HepG2 (cell line): Measurements from ENCODE around the gene NLRC5. TPM values are rescaled to one million over a fixed set of nuclear protein-coding genes. Genes with fewer than 3 reads are reported as not detected.

Experiments used
- ATAC-seq: fragments of 200-7000 bp; cut with Tn5 transposase; 3 replicates; pipeline ENCODE4 v1.9.1; 2020; ENCODE audit warnings: mild to moderate bottlenecking, moderate library complexity
- BruUV-seq: library from RNA; stranded (reverse); fragments of 400-500 nt; replicated peaks from 2 replicates; lab custom pipeline; 2021; lab: Mats Ljungman, UMichigan
- CTCF ChIA-PET: fragments of 300-600 bp; formaldehyde crosslinking; extraction: SDS; loops from one replicate; lab custom pipeline; 2021; ENCODE audit warnings: low total read pairs, inconsistent platforms, low intra/inter-chr PET ratio; lab: Yijun Ruan, JAX
- POLR2A ChIA-PET: fragments of 350-600 bp; sonication (Branson Sonifier 250); formaldehyde crosslinking; loops from one replicate; lab custom pipeline; 2020; ENCODE audit warnings: antibody characterized with exemption, inconsistent platforms; lab: Yijun Ruan, JAX
- DNase-seq: peaks from one replicate; pipeline ENCODE4 v3.0.0-alpha.2; 2015; ENCODE audit warnings: low spot score
- FAIRE-seq: peaks from 3 replicates; lab custom pipeline; 2011; peaks lifted over from hg19 to GRCh38; lab: Jason Lieb, UNC
- H2AFZ ChIP-seq: one replicate; pipeline ENCODE4 v1.6.1; 2011; ENCODE audit warnings: low read length, inconsistent platforms
- H3K27ac ChIP-seq: fragments of 300-600 bp; 3 replicates; pipeline ENCODE4 v1.8.0; 2011; ENCODE audit warnings: mixed run types, mild to moderate bottlenecking, mixed read lengths, low read length, inconsistent platforms; ENCODE audit not compliant: insufficient read depth; ENCODE audit errors: extremely low read length
- H3K27me3 ChIP-seq, 2 experiments: fragments of 200-600 bp in 1 of 2; 2 replicates in 1 of 2; 3 replicates in 1 of 2; pipeline versions ENCODE4 v1.6.0 to v1.8.0; 2011; ENCODE audit warnings: low read length in 2 of 2, mild to moderate bottlenecking in 2 of 2, moderate library complexity in 2 of 2, inconsistent platforms in 1 of 2; ENCODE audit not compliant: insufficient read depth in 2 of 2, control insufficient read depth in 1 of 2
- H3K36me3 ChIP-seq, 2 experiments: fragments of 200-600 bp in 1 of 2; replicated peaks in 1 of 2; 2 replicates in 1 of 2; 3 replicates in 1 of 2; pipeline versions ENCODE4 v1.5.1 to v1.8.0; 2011; ENCODE audit warnings: low read length in 2 of 2, inconsistent platforms in 1 of 2; ENCODE audit not compliant: insufficient read depth in 2 of 2, control insufficient read depth in 1 of 2
- H3K4me1 ChIP-seq: 2 replicates; pipeline ENCODE4 v1.5.1; 2012; ENCODE audit warnings: low read length, inconsistent platforms; ENCODE audit not compliant: insufficient read depth
- H3K4me2 ChIP-seq: 2 replicates; pipeline ENCODE4 v1.6.0; 2011; ENCODE audit warnings: low read depth, low read length, inconsistent platforms
- H3K4me3 ChIP-seq, 3 experiments: fragments of 200-600 bp in 1 of 3; sonication (generic), shearing (Covaris generic) in 1 of 3; replicated peaks in 1 of 3; 2 replicates each; pipeline ENCODE4 v1.5.1; 2011 to 2016; ENCODE audit warnings: low read length in 3 of 3, inconsistent platforms in 2 of 3, low read depth in 2 of 3, mild to moderate bottlenecking in 2 of 3, control low read depth in 1 of 3, mixed read lengths in 1 of 3; ENCODE audit not compliant: insufficient read depth in 1 of 3
- H3K79me2 ChIP-seq: one replicate; pipeline ENCODE4 v1.6.1; 2011; ENCODE audit warnings: low read length, inconsistent platforms; ENCODE audit not compliant: insufficient read depth
- H3K9ac ChIP-seq: 2 replicates; pipeline ENCODE4 v1.6.0; 2011; ENCODE audit warnings: mild to moderate bottlenecking, low read depth, low read length, inconsistent platforms; ENCODE audit not compliant: insufficient read depth
- H3K9me3 ChIP-seq: 2 replicates; pipeline ENCODE4 v1.5.1; 2012; ENCODE audit warnings: mild to moderate bottlenecking, low read length
- H4K20me1 ChIP-seq: 2 replicates; pipeline ENCODE4 v1.6.0; 2011; ENCODE audit warnings: inconsistent platforms, mild to moderate bottlenecking, low read length, moderate library complexity; ENCODE audit not compliant: insufficient read depth
- BORCS8-MEF2B ChIP-seq: sonication (generic); formaldehyde crosslinking; IDR thresholded peaks from 2 replicates; pipeline ENCODE4 v1.8.0; 2022; ENCODE audit warnings: mild to moderate bottlenecking, missing genetic modification reagents
- ELF1 ChIP-seq: sonication (generic); formaldehyde crosslinking; IDR thresholded peaks from 2 replicates; pipeline ENCODE4 v1.4.0; 2020; ENCODE audit warnings: missing genetic modification reagents
- HNF4G ChIP-seq, 2 experiments: sonication (generic) in 1 of 2; formaldehyde crosslinking in 1 of 2; IDR thresholded peaks; 2 replicates each; pipeline versions ENCODE4 v1.4.0 to v1.6.1; 2011 to 2020; ENCODE audit warnings: borderline replicate concordance in 2 of 2, low read depth in 2 of 2, mild to moderate bottlenecking in 2 of 2, low read length in 1 of 2, missing genetic modification reagents in 1 of 2, moderate library complexity in 1 of 2
- HOXA3 ChIP-seq: sonication (generic); formaldehyde crosslinking; IDR thresholded peaks from 2 replicates; pipeline ENCODE4 v1.5.0; 2020; ENCODE audit warnings: missing genetic modification reagents
- MAFK ChIP-seq, 2 experiments: IDR thresholded peaks in 1 of 2; conservative IDR thresholded peaks in 1 of 2; 2 replicates each; pipeline ENCODE4 v1.6.1; 2011; ENCODE audit warnings: improper control_type of control experiment in 2 of 2, low read length in 2 of 2
- MED13 ChIP-seq: sonication (generic); formaldehyde crosslinking; IDR thresholded peaks from 2 replicates; pipeline ENCODE4 v1.5.0; 2020; ENCODE audit warnings: missing genetic modification reagents
- MXI1 ChIP-seq: IDR thresholded peaks from 3 replicates; pipeline ENCODE4 v1.6.1; 2012; ENCODE audit warnings: low read depth, low read length, inconsistent platforms, borderline replicate concordance
- REL ChIP-seq: sonication (generic); formaldehyde crosslinking; conservative IDR thresholded peaks from 2 replicates; pipeline ENCODE4 v1.8.0; 2022; ENCODE audit warnings: mild to moderate bottlenecking, missing genetic modification reagents, moderate library complexity
- RFX5 ChIP-seq: IDR thresholded peaks from 2 replicates; pipeline ENCODE4 v1.6.1; 2011; ENCODE audit warnings: low read depth, low read length, improper control_type of control experiment
- SIX4 ChIP-seq: sonication (generic); formaldehyde crosslinking; IDR thresholded peaks from 2 replicates; pipeline ENCODE4 v1.4.0; 2020; ENCODE audit warnings: missing genetic modification reagents
- SMAD3 ChIP-seq: sonication (generic); formaldehyde crosslinking; IDR thresholded peaks from 2 replicates; pipeline ENCODE4 v1.4.0; 2020; ENCODE audit warnings: missing genetic modification reagents
- TAF15 ChIP-seq: fragments of 200-400 bp; formaldehyde crosslinking; IDR thresholded peaks from one replicate; pipeline ENCODE4 v1.6.1; 2018; ENCODE audit warnings: mild to moderate bottlenecking, low read depth, low read length; ENCODE audit not compliant: poor library complexity, severe bottlenecking
- ZNF33A ChIP-seq: sonication (generic); formaldehyde crosslinking; IDR thresholded peaks from 2 replicates; pipeline ENCODE4 v1.5.1; 2020; ENCODE audit warnings: missing genetic modification reagents, mild to moderate bottlenecking, moderate library complexity, borderline replicate concordance
- ZNF703 ChIP-seq: sonication (generic); formaldehyde crosslinking; IDR thresholded peaks from 2 replicates; pipeline ENCODE4 v1.5.1; 2020; ENCODE audit warnings: missing genetic modification reagents, mild to moderate bottlenecking, moderate library complexity, borderline replicate concordance
- ZNF792 ChIP-seq: IDR thresholded peaks from 2 replicates; pipeline ENCODE4 v1.6.1; 2016
- ZSCAN12 ChIP-seq: sonication (generic); formaldehyde crosslinking; IDR thresholded peaks from 2 replicates; pipeline ENCODE4 v1.9.0; 2021; ENCODE audit warnings: mild to moderate bottlenecking, missing genetic modification reagents
- WGBS: methylation state at CpG from one replicate; pipeline ENCODE4 v1.1.6; 2017; ENCODE audit warnings: low lambda C conversion rate; 5-methylcytosine and 5-hydroxymethylcytosine counted together
- in situ Hi-C: cut with HindIII; loops from 2 replicates; pipeline ENCODE4 v1.10.0; 2017; ENCODE audit warnings: low pct_unique_long_range_greater_than_20kb; ENCODE audit not compliant: extremely low pct_ligation_motif_present
- intact Hi-C: fragments of 100-400 bp; cut with micrococcal nuclease; formaldehyde crosslinking; loops from one replicate; pipeline ENCODE4 v1.10.0; 2022; ENCODE audit not compliant: unreplicated experiment
- polyA plus RNA-seq, 8 experiments: library from polyadenylated mRNA; depleted of rRNA in 3 of 8; stranded (reverse) in 7 of 8; unstranded in 1 of 8; fragments of >200 nt; fragmentation: Illumina TruSeq in 4 of 8; extraction: Trizol in 4 of 8; gene quantifications; 2 replicates each; pipeline versions ENCODE4 v1.2.1 to v1.2.3, GENCODE V29; 2011 to 2016; ENCODE audit warnings: low read depth in 4 of 8, missing spikeins in 1 of 8, mixed read lengths in 1 of 8; ENCODE audit not compliant: insufficient read depth in 1 of 8
- total RNA-seq, 5 experiments: library from RNA; depleted of rRNA; stranded (reverse); fragments of >200 nt; fragmentation: Illumina TruSeq; extraction: Trizol; gene quantifications; 2 replicates each; pipeline ENCODE4 v1.2.3, GENCODE V29; 2016; ENCODE audit warnings: low read depth in 1 of 5
- TF ChIP-seq, protein P1 (sequence below): sonication (generic); formaldehyde crosslinking; IDR thresholded peaks from 2 replicates; pipeline ENCODE4 v1.4.0; 2020; ENCODE audit warnings: missing genetic modification reagents
- TF ChIP-seq, protein P2 (sequence below): sonication (generic); formaldehyde crosslinking; IDR thresholded peaks from 2 replicates; pipeline ENCODE4 v1.4.0; 2020; ENCODE audit warnings: missing genetic modification reagents

NLRC5 gene
- total and polyA plus RNA-seq, 2 of the 13 experiments (the other 11 are each of a cell fraction or from before 2014, with no cell fraction given), result 6.3 to 12.7 TPM

DNA sequence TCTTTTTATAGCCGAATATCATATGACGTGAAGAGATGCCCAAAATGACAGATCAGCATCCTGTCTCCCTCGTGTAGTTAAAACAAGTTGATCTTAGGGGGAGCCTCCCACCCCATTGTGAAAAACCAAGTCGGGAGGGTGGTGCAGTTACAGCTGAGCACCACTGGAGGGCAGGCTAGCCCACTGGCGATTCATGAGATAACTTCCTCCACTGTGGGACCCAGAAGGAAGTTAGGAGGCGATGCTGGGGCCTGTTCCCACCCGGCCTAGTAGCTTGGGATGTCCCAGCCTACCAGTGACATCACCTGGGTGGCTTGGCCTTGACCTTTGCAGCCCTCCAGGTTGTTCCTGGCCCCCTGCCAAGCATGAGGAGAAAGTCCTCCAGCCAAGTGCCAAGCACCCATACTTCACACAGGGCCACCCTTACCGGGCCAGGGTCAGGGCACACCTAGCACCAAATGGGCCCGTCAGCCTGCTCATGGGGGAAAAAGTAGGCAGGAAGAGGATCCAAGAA lies 95.0 kb downstream of the NLRC5 start:
- peak; percentile 98 for FAIRE-seq
- no peak overlapping the region for H3K4me3 ChIP-seq
- no TSS peak for BruUV-seq
- no peaks in the 10 kb centered on the region for H4K20me1 ChIP-seq
- 1% methylated on average over 7 of the region's 9 CpGs for WGBS
- peak; percentile 70 for ATAC-seq
- H3K9ac ChIP-seq, result no peak overlapping the region
- peak overlapping the region; percentile 21 for H3K4me2 ChIP-seq
- intact Hi-C loops (loop anchor here (2.0 to 10.0 kb wide), 4 partner anchors 84 to 330 kb away; partner anchors contain the start of gene PLLP), in situ Hi-C loops (loop anchor here (10.0 kb wide), 1 partner anchor 210 kb away; no protein-coding TSS in a partner anchor)
- ChIA-PET POLR2A (interaction anchor here (1.2 kb wide), 1 partner anchor 161 kb away, joined by 3 read pairs; the partner anchor contains the start of gene ARL2BP), CTCF (interaction anchor here (0.8 to 1.7 kb wide), 6 partner anchors 84 to 338 kb away, joined by 3 to 16 read pairs (median 4); no protein-coding TSS in a partner anchor)
- peaks cover 15% of the 10 kb centered on the region for H3K4me1 ChIP-seq
- H3K79me2 ChIP-seq, result no peaks in the 10 kb centered on the region
- H3K27ac ChIP-seq, result no peak overlapping the region
- DNase-seq, result peak; percentile 54
- H2AFZ ChIP-seq, result no peak overlapping the region
- H3K9me3 ChIP-seq, result no peaks in the 10 kb centered on the region
- no peaks in the 10 kb centered on the region for H3K36me3 ChIP-seq
- H3K27me3 ChIP-seq, result peaks cover 2 to 23% of the 10 kb centered on the region in 2 experiments; a peak in 4 of 5 replicates
- TF ChIP-seq MXI1 (no peak), HNF4G (IDR thresholded peaks at IDR 0.05; ENCODE audit: borderline replicate concordance, low read depth, low read length) (no peak), HNF4G (CRISPR knock-in tag; IDR thresholded peaks at IDR 0.05; ENCODE audit: borderline replicate concordance, low read depth) (no peak), REL (CRISPR knock-in tag) (no peak), SIX4 (CRISPR knock-in tag) (no peak), HOXA3 (CRISPR knock-in tag) (no peak), TAF15 (no peak), BORCS8-MEF2B (CRISPR knock-in tag) (peak; percentile 47; the same call in 1 of the 2 replicates), ZNF703 (CRISPR knock-in tag) (no peak), SMAD3 (CRISPR knock-in tag) (peak; percentile 57; the same call in 1 of the 2 replicates), ZNF33A (CRISPR knock-in tag) (no peak), ELF1 (CRISPR knock-in tag) (0 out of 2 replicates have a peak, but pooled peaks have one; percentile 32), ZSCAN12 (no peak), RFX5 (no peak), MED13 (CRISPR knock-in tag) (no peak), MAFK (conservative IDR thresholded peaks at IDR 0.05 in 1 of 2, IDR thresholded peaks at IDR 0.05 in 1 of 2; ENCODE audit: low read length in 2 of 2) (0 out of 4 replicates have a peak, but pooled peaks of 1 of the 2 experiments have one; percentile 4), ZNF792 (CRISPR knock-in tag) (peak; percentile 66; the same call in 1 of the 2 replicates)
- TF ChIP-seq, protein P1, sequence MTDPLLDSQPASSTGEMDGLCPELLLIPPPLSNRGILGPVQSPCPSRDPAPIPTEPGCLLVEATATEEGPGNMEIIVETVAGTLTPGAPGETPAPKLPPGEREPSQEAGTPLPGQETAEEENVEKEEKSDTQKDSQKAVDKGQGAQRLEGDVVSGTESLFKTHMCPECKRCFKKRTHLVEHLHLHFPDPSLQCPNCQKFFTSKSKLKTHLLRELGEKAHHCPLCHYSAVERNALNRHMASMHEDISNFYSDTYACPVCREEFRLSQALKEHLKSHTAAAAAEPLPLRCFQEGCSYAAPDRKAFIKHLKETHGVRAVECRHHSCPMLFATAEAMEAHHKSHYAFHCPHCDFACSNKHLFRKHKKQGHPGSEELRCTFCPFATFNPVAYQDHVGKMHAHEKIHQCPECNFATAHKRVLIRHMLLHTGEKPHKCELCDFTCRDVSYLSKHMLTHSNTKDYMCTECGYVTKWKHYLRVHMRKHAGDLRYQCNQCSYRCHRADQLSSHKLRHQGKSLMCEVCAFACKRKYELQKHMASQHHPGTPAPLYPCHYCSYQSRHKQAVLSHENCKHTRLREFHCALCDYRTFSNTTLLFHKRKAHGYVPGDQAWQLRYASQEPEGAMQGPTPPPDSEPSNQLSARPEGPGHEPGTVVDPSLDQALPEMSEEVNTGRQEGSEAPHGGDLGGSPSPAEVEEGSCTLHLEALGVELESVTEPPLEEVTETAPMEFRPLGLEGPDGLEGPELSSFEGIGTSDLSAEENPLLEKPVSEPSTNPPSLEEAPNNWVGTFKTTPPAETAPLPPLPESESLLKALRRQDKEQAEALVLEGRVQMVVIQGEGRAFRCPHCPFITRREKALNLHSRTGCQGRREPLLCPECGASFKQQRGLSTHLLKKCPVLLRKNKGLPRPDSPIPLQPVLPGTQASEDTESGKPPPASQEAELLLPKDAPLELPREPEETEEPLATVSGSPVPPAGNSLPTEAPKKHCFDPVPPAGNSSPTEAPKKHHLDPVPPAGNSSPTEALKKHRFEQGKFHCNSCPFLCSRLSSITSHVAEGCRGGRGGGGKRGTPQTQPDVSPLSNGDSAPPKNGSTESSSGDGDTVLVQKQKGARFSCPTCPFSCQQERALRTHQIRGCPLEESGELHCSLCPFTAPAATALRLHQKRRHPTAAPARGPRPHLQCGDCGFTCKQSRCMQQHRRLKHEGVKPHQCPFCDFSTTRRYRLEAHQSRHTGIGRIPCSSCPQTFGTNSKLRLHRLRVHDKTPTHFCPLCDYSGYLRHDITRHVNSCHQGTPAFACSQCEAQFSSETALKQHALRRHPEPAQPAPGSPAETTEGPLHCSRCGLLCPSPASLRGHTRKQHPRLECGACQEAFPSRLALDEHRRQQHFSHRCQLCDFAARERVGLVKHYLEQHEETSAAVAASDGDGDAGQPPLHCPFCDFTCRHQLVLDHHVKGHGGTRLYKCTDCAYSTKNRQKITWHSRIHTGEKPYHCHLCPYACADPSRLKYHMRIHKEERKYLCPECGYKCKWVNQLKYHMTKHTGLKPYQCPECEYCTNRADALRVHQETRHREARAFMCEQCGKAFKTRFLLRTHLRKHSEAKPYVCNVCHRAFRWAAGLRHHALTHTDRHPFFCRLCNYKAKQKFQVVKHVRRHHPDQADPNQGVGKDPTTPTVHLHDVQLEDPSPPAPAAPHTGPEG (CRISPR knock-in tag), result peak; percentile 98
- TF ChIP-seq, protein P2, sequence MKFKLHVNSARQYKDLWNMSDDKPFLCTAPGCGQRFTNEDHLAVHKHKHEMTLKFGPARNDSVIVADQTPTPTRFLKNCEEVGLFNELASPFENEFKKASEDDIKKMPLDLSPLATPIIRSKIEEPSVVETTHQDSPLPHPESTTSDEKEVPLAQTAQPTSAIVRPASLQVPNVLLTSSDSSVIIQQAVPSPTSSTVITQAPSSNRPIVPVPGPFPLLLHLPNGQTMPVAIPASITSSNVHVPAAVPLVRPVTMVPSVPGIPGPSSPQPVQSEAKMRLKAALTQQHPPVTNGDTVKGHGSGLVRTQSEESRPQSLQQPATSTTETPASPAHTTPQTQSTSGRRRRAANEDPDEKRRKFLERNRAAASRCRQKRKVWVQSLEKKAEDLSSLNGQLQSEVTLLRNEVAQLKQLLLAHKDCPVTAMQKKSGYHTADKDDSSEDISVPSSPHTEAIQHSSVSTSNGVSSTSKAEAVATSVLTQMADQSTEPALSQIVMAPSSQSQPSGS, result peak; percentile 57
